NOMO-1 (cell line): ENCODE data around the gene P2RX3.

Experiments
- DNase-seq, 2 experiments: peaks; one replicate each; lab custom pipeline; 2025; ENCODE audit not compliant: unreplicated experiment in 2 of 2; lab: John Stamatoyannopoulos, UW

P2RX3 gene

DNA sequence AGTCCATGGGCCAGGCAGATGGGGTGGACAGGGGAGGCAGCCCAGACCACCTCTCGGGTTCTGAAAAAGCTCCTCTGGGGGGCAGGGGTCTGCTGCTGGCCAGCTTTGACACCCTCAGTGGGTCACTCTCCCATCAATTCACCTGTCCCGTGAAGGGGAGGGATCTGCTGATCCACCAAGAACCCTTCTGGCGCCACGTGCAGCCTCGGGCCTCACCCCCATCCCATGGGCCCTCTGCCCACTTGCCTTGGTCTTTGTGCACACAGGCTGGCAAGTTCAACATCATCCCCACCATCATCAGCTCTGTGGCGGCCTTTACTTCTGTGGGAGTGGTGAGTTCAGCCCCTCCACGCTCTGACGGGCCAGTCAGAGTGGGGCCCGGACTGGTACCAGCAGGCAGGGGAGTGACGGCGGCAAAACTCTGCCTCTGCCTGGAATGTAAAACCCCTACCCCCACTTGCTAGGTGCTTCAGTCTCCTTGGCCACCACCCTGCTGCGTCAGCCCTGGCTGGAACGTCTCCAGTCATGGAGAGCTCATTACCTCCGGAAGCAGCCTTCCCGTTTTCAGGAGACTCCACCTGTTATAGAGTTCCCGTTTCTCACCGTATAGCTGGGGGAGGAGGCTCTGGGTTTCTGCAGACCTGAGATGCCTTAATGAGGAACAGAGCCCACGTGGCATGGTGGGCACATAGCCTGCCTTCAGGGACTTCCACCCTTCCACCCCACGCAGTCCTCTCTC is 30.1 kb downstream of the P2RX3 start:
- no peak for DNase-seq

DNA sequence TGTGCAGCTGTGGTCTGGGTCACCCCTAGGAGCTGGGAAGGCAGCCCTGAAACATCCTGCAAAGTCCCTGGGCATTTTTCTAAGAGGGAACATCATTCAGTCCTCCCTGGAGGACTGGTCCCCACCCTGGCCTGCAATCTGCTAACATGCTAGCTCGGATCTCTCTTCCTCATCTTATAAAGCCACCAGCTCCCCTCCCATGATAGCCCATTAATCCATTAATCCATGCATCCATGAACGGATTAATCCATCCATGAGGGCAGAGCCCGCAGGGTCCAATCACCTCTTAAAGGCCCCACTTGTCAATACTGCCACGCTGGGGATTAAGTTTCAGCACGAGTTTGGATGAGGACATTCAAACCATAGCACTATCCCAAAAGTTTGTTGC is 30.7 kb downstream of the P2RX3 start:
- no peak for DNase-seq

DNA sequence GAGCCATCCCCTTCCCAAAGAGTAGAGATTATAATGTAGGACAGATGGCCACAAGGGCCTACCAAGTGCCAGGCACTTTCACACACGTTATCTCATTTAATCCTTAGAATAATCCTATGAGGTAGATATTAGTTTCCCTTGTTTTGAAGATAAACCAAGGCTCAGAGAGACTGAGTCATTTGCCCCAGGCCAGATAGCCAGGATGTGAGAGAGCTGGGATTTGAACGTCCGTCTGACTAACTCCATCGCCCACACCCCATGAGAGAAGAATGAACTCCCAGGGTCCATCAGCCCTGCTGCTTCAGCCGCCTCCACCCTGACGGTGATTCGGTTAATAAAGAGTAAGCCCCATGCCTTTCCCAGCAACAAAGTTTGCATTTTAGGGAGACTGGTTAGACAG is 32.1 kb downstream of the P2RX3 start:
- DNase-seq: no peak

GRCh38 chr11:57370941-57371340 is 32.8 kb downstream of the P2RX3 start:
- DNase-seq: no peak

GRCh38 chr11:57373146-57373545 is 35.0 kb downstream of the P2RX3 start:
- no peak for DNase-seq

- DNase-seq: no peak
Measured at GRCh38 chr11:57374966-57375365, 36.8 kb downstream of the P2RX3 start.

GRCh38 chr11:57375490-57375889 is 37.3 kb downstream of the P2RX3 start:
- DNase-seq: no peak

DNA sequence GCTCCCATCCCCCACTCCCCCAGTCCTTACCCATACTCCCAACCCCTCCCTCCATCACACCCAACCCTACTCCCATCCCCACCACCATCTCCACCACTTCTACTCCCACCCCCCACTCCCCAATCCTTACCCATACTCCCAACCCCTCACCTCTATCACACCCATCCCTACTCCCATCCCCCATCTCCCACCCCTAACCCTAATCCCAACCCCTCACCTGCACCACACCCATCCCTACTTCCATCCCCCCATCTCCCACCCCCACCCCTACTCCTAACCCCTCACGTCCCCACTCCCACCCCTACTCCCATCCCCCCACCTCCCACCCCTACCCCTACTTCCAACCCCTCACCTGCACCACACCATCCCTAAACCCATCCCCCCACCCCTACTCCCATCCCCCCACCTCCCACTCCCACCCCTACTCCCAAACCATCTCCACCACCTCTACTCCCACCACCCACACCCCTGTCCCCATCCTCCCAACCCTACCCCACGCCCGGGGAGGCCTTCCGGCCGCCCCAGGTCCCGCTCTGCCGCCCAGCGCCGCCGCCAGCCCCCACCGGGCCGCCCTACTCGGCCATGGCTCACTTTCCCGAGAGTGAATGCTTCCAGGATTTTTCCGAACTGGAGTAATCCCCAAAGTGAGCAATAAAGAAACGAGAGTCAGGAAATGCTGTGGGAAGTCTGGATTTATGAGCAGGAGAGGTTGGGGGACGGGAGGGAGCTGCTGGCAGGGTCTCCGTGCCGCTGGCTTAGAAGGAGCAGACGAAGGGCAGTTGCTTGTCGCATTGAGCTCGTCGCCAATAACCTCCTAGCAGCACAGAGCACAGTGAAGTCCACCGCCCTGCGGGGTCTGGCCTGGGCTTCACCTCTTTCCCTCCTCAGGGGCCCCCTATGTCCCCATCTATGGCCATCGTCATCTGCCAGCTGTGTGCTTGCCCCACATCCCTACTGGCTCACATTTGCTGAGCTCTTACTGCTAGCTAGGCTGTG is 38.2 kb downstream of the P2RX3 start:
- no peak for DNase-seq

DNA sequence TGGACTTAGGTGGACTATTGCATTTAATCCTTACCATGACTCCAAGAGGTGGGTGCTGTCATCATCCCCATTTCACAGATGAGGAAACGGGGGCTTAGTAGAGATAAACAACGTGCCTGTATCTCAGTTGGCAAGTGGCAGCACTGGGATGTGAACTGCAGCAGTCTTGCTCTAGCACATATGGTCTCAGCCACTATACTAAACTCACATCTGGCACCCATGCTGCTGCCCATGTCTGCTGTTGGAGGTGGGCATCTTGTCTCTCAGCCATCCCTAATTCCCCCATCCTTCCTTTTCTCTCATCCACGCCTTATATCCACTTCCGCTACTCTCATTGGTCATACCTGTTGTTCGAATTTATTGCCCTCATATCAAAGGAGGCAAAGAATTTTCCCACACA is 39.0 kb downstream of the P2RX3 start:
- DNase-seq: no peak

DNA sequence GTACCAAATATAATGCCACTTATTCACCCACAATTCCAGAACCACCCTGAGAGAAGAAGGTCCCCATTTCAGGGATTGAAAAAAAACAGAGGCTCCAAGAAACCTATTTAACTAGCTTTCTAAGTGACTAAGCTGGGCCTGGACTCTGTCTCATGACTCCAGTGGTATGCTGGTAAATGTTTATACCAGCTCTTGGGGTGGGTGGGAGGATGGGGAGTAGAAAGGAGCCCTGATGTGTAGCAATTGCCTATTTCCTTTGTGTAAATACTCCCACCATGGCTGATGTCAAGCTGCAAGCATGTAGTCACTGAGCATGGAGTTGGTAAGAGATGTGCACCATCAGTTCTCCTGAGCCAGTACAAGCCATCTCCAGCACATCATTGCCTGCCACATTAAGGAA is 40.0 kb downstream of the P2RX3 start:
- DNase-seq: no peak

DNA sequence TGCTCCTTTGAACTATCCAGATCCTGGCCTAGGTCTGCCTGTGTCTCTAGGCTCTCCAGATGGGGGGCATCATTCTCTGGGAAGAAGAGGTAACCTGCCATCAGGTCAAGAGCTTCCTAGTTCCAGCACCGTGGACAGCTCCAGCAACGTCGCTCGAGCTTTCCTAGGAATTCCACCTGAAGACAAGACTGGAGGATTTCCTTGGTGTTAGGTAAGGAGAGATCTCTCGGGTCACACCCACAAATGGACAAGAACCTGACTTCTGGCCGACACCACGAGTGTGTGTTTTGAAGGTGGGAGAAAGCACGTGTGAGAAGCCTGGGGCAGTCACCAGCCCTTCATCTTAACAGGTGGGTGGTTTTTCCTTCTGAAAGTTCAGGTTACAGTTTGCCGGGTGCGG is 41.6 kb downstream of the P2RX3 start:
- DNase-seq: no peak

GRCh38 chr11:57380975-57381374 is 42.8 kb downstream of the P2RX3 start, which contains the start of gene PRG3:
PRG3 (minus strand) TSS chr11:57381150; CDS start chr11:57380708, 442 bp downstream.
- DNase-seq: no peak

GRCh38 chr11:57386178-57386940 is 48.2 kb downstream of the P2RX3 start:
- no peak for DNase-seq

DNA sequence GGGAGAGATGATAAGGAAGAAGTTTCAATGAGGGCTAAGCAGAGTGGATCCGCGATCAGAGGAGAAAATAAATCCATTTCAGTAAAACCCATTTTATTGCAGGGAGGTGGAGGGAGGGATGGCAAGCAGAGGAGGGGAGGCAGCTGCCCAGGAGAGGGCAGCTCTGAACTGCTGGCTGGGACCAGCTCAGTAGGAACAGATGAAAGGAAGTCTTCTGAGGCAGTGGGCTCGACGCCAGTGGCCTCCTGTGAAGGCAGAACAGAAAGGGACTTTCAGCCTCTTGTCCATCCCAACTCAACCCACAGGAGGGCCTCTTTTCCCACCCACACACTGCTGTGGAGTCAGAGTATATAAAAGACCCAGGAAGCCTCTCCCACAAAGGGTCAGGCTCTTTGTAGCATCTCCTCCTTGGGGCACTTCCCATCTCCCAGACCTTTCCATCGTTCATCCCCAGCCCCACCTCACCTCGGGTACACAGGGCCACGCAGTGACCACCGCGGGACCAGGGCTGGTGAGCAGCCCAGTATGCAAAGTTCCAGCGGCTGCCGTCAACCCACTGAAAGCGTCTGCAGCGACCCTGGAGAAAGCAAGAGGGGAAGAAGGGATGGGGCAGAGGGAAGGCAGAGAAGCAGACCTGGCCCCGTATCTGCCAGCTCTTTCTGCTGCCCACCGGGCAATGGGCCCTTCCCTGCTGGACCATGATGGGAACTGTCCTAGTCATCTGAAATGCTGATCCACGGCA is 49.3 kb downstream of the P2RX3 start:
- no peak for DNase-seq

DNA sequence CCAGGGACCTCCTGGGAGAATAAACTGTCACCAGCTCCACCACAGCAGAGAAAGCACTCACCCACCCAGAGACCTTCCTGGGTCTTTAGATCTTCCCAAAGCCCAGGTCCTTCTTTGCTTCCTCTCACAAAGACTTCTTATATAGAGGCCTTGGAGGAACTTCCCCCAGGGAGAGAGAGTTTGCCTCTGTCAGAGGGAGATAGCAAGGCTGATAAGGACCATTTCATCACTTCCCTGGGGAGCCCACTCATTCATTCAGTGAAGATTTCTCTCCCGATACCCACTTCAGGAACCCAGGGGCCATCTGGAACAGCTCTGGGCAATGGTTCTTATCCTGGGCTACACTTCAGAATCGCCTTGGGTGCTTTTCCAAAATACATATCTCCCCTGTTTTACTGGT is 52.4 kb downstream of the P2RX3 start, which contains the start of gene PRG2:
PRG2 (minus strand) TSS at position 116 of the 400 bp plus-strand sequence. CDS start 706 bp downstream, outside the sequence.
- no peak for DNase-seq

GRCh38 chr11:57391111-57391510 is 53.0 kb downstream of the P2RX3 start:
- no peak for DNase-seq

- DNase-seq: no peak
Measured at GRCh38 chr11:57391539-57391938, 53.4 kb downstream of the P2RX3 start.

DNA sequence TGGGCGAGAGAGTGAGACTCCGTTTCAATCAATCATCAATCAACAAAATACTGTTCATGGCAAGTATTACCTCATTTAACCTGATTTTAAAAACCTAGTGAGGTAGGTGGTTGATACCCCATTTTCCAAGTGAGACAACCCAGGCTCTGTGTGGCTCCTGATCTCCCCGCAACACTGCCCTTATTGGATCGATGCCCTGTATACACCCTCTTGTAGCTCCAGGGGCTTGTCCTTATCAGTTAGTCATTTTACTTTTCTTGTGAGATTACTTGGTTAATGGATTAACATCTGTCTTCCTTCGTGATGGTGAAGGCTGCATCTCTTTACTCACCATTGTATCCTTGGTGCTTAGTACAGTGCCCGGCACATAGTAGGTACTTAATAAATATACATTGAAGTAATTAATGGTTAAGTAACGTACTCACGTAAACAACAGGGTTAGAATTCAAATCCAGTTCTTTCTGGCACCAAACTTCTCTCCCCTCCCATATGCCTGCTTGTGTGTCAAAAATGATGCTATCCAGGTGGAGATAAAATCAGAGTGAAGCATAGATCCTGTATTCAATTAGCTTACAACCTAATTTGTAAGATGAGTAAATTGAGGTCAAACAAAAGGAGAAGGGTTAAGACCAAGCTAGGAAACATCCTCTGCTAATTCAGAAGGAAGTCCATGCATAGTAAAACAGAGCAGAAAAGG is 54.1 kb downstream of the P2RX3 start:
- no peak for DNase-seq

- DNase-seq: no peak
Measured at GRCh38 chr11:57392763-57393105, 54.6 kb downstream of the P2RX3 start.
